ENCODE data around the gene OR2T34.

DNA sequence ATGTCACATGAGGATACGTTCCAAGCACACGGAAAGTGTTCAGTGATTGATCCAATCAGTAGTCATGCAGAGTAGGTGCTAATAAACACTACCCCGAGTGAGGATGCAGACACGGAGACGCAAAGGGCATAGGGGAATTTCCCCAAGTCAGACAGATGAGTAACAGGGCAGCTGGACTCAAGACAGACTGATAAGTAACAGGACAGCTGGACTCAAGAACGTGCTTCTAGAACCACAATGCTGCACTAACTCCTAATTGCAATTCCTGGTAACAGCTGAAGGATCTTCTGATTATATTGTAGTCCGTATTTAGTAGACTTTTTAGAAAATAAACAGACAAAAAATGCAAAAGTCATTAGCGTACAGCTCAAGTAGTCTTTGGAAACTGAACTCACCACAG is 24.8 kb upstream of the OR2T34 start:
- TF ChIP-seq, protein P1, sequence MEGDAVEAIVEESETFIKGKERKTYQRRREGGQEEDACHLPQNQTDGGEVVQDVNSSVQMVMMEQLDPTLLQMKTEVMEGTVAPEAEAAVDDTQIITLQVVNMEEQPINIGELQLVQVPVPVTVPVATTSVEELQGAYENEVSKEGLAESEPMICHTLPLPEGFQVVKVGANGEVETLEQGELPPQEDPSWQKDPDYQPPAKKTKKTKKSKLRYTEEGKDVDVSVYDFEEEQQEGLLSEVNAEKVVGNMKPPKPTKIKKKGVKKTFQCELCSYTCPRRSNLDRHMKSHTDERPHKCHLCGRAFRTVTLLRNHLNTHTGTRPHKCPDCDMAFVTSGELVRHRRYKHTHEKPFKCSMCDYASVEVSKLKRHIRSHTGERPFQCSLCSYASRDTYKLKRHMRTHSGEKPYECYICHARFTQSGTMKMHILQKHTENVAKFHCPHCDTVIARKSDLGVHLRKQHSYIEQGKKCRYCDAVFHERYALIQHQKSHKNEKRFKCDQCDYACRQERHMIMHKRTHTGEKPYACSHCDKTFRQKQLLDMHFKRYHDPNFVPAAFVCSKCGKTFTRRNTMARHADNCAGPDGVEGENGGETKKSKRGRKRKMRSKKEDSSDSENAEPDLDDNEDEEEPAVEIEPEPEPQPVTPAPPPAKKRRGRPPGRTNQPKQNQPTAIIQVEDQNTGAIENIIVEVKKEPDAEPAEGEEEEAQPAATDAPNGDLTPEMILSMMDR (IDR thresholded peaks at IDR 0.05): no peak
- TF ChIP-seq POLR2A (IDR thresholded peaks at IDR 0.05): no peak
- TF ChIP-seq POLR2AphosphoS5 (IDR thresholded peaks at IDR 0.05): no peak
- no peak for TF ChIP-seq EP300 (IDR thresholded peaks at IDR 0.05)

All from sigmoid colon (tissue), 4 donors.